ENCODE data around the gene SLC6A9.

SLC6A9 gene

GRCh38 chr1:43981636-43982035 lies 49.6 kb downstream of the SLC6A9 start:
- no peak for DNase-seq

GRCh38 chr1:43981135-43981491 lies 50.1 kb downstream of the SLC6A9 start:
- DNase-seq = no peak

GRCh38 chr1:43980255-43981134 lies 50.8 kb downstream of the SLC6A9 start:
- DNase-seq = no peak

GRCh38 chr1:43979528-43980254 lies 51.6 kb downstream of the SLC6A9 start:
- DNase-seq = no peak

- no peak for DNase-seq
These were observed 52.1 kb downstream of the SLC6A9 start for GRCh38 chr1:43979261-43979527.

GRCh38 chr1:43978551-43979260 lies 52.6 kb downstream of the SLC6A9 start, which contains the start of gene B4GALT2:
B4GALT2 (plus strand) TSS chr1:43979210; CDS start chr1:43981161, 1,951 bp downstream.
- peak in 1 of 5 donors; percentile 35 for DNase-seq

GRCh38 chr1:43978264-43978550 lies 53.1 kb downstream of the SLC6A9 start:
- no peak for DNase-seq

GRCh38 chr1:43977376-43978263 lies 53.6 kb downstream of the SLC6A9 start:
- no peak for DNase-seq

- no peak for DNase-seq
These were observed 54.4 kb downstream of the SLC6A9 start for GRCh38 chr1:43976890-43977289.

GRCh38 chr1:43976045-43976444 lies 55.2 kb downstream of the SLC6A9 start:
- no peak for DNase-seq

GRCh38 chr1:43975249-43975961 lies 55.9 kb downstream of the SLC6A9 start:
- DNase-seq = peak in 2 of 5 donors; percentile 29 to 48

- peak; percentile 83 to 93 (median 92) for DNase-seq
These were observed 56.6 kb downstream of the SLC6A9 start, which contains the start of gene ATP6V0B for GRCh38 chr1:43974443-43975248. ATP6V0B (plus strand) TSS chr1:43974960; CDS start chr1:43975041, 81 bp downstream.

GRCh38 chr1:43973981-43974442 lies 57.2 kb downstream of the SLC6A9 start:
- DNase-seq = peak in 1 of 5 donors; percentile 7

GRCh38 chr1:43971336-43971980 lies 59.8 kb downstream of the SLC6A9 start:
- no peak for DNase-seq

- DNase-seq = no peak
These were observed 60.4 kb downstream of the SLC6A9 start for GRCh38 chr1:43970911-43971310.

GRCh38 chr1:43970502-43970901 lies 60.8 kb downstream of the SLC6A9 start:
- DNase-seq = no peak

GRCh38 chr1:43969746-43970466 lies 61.4 kb downstream of the SLC6A9 start, which contains the start of gene DPH2:
DPH2 (plus strand) TSS chr1:43970010; CDS start chr1:43970176, 166 bp downstream.
- DNase-seq = peak; percentile 89 to 96 (median 94)

- no peak for DNase-seq
These were observed 61.9 kb downstream of the SLC6A9 start for GRCh38 chr1:43969416-43969745.

- no peak for DNase-seq
These were observed 62.8 kb downstream of the SLC6A9 start for GRCh38 chr1:43968348-43968948.

Data from T-helper 1 cell (primary cell).